TTC549 (cell line): ENCODE data around the gene ZNF771.

ENCODE experiments used
- FAIRE-seq: peaks from 2 replicates; lab custom pipeline; 2012; peaks lifted over from hg19 to GRCh38; lab: Jason Lieb, UNC

The ZNF771 gene

GRCh38 chr16:30407102-30407803, at the start of gene ZNF771:
Gene ZNF771, plus strand, starts transcription at chr16:30407606. Its CDS starts 448 bp downstream, at chr16:30408054.
- FAIRE-seq = no peak

- FAIRE-seq = no peak
Observed at GRCh38 chr16:30357715-30358576, 49.5 kb upstream of the ZNF771 start.

GRCh38 chr16:30358577-30358936, 48.8 kb upstream of the ZNF771 start:
- no peak for FAIRE-seq

GRCh38 chr16:30358990-30359870, 48.2 kb upstream of the ZNF771 start:
- FAIRE-seq = no peak

- no peak for FAIRE-seq
Observed at GRCh38 chr16:30359871-30360170, 47.6 kb upstream of the ZNF771 start.

GRCh38 chr16:30361180-30361579, 46.2 kb upstream of the ZNF771 start:
- FAIRE-seq = no peak

- no peak for FAIRE-seq
Observed at GRCh38 chr16:30365200-30365599, 42.2 kb upstream of the ZNF771 start.

- FAIRE-seq = no peak
Observed at GRCh38 chr16:30366511-30366910, 40.9 kb upstream of the ZNF771 start.

- no peak for FAIRE-seq
Observed at GRCh38 chr16:30367349-30368009, 39.9 kb upstream of the ZNF771 start.

GRCh38 chr16:30368122-30368791, 39.1 kb upstream of the ZNF771 start:
- no peak for FAIRE-seq

GRCh38 chr16:30368792-30369090, 38.7 kb upstream of the ZNF771 start:
- FAIRE-seq = no peak

- FAIRE-seq = no peak
Observed at GRCh38 chr16:30369091-30369937, 38.1 kb upstream of the ZNF771 start.

GRCh38 chr16:30369938-30370455, 37.4 kb upstream of the ZNF771 start:
- FAIRE-seq = no peak

- FAIRE-seq = peak; percentile 99
Observed at GRCh38 chr16:30370456-30371247, 36.8 kb upstream of the ZNF771 start, which contains the start of gene TBC1D10B. Gene TBC1D10B, minus strand, starts transcription at chr16:30370494. Its CDS starts 311 bp downstream, at chr16:30370183.

- no peak for FAIRE-seq
Observed at GRCh38 chr16:30371248-30371816, 36.1 kb upstream of the ZNF771 start.

- FAIRE-seq = no peak
Observed at GRCh38 chr16:30372038-30372712, 35.2 kb upstream of the ZNF771 start.

- no peak for FAIRE-seq
Observed at GRCh38 chr16:30372725-30373124, 34.7 kb upstream of the ZNF771 start.

GRCh38 chr16:30374538-30374937, 32.9 kb upstream of the ZNF771 start, which contains the start of gene MYL11:
Gene MYL11, plus strand, starts transcription at chr16:30374802. Its CDS starts 56 bp downstream, at chr16:30374858.
- FAIRE-seq = no peak

- FAIRE-seq = no peak
Observed at GRCh38 chr16:30375864-30376263, 31.5 kb upstream of the ZNF771 start.
